GM12878 (cell line): Measurements from ENCODE around the gene CALB2. TPM values are rescaled to one million over a fixed set of nuclear protein-coding genes. Genes with fewer than 3 reads are reported as not detected.

Experiments
- ATAC-seq: fragments of 200-7000 bp; cut with Tn5 transposase; 3 replicates; pipeline ENCODE4 v1.9.1; 2020; ENCODE audit warnings: mild to moderate bottlenecking, moderate library complexity
- BruUV-seq: library from RNA; stranded (reverse); fragments of 400-500 nt; replicated peaks from 2 replicates; lab custom pipeline; 2021; lab: Mats Ljungman, UMichigan
- CTCF ChIA-PET: fragments of 300-600 bp; sonication (Branson Sonifier 250); formaldehyde crosslinking; extraction: SDS; loops from one replicate; lab custom pipeline; 2021; ENCODE audit warnings: inconsistent platforms; lab: Yijun Ruan, JAX
- POLR2A ChIA-PET: fragments of 350-600 bp; formaldehyde crosslinking; extraction: SDS; loops from one replicate; lab custom pipeline; 2021; ENCODE audit warnings: inconsistent platforms; lab: Charles Lee
- RAD21 ChIA-PET: fragments of 300-600 bp; sonication (Branson Sonifier 250); formaldehyde crosslinking; loops from one replicate; lab custom pipeline; 2023; ENCODE audit warnings: antibody characterized with exemption; ENCODE audit not compliant: unreplicated experiment; lab: Charles Lee
- SMC1A ChIA-PET: fragments of 300-600 bp; sonication (Branson Sonifier 250); formaldehyde crosslinking; loops from one replicate; lab custom pipeline; 2023; ENCODE audit not compliant: unreplicated experiment, uncharacterized antibody; lab: Charles Lee
- DNase-seq: peaks from one replicate; pipeline ENCODE4 v3.0.0-alpha.2; 2011; ENCODE audit warnings: low read depth, low spot score
- FAIRE-seq: peaks from 3 replicates; lab custom pipeline; 2011; peaks lifted over from hg19 to GRCh38; lab: Jason Lieb, UNC
- H2AFZ ChIP-seq: 2 replicates; pipeline ENCODE4 v1.6.0; 2011; ENCODE audit warnings: low read depth, low read length, control low read depth; ENCODE audit not compliant: control insufficient read depth
- H3K27ac ChIP-seq: 2 replicates; pipeline ENCODE4 v1.5.1; 2011; ENCODE audit warnings: control low read depth; ENCODE audit not compliant: control insufficient read depth, insufficient read depth
- H3K27me3 ChIP-seq, 2 experiments: replicated peaks in 1 of 2; 2 replicates each; pipeline versions ENCODE4 v1.6.0 to v1.6.1; 2011; ENCODE audit warnings: low read length in 1 of 2; ENCODE audit not compliant: control insufficient read depth in 2 of 2, insufficient read depth in 2 of 2
- H3K36me3 ChIP-seq, 2 experiments: 2 replicates each; pipeline ENCODE4 v1.5.1; 2011; ENCODE audit warnings: low read length in 1 of 2; ENCODE audit not compliant: control insufficient read depth in 2 of 2, insufficient read depth in 2 of 2
- H3K4me1 ChIP-seq: 2 replicates; pipeline ENCODE4 v1.6.1; 2011; ENCODE audit warnings: mild to moderate bottlenecking, low read length, moderate library complexity, mixed read lengths; ENCODE audit not compliant: control insufficient read depth, insufficient read depth
- H3K4me2 ChIP-seq: 2 replicates; pipeline ENCODE4 v1.6.0; 2011; ENCODE audit warnings: control low read depth; ENCODE audit not compliant: control insufficient read depth, insufficient read depth
- H3K4me3 ChIP-seq: fragments of 200-600 bp; sonication (generic); 2 replicates; pipeline ENCODE4 v1.5.1; 2016
- H3K79me2 ChIP-seq: 2 replicates; pipeline ENCODE4 v1.6.0; 2011; ENCODE audit warnings: low read length; ENCODE audit not compliant: control insufficient read depth, insufficient read depth
- H3K9ac ChIP-seq: 2 replicates; pipeline ENCODE4 v1.8.0; 2011; ENCODE audit warnings: low read length, control low read depth, mixed read lengths; ENCODE audit not compliant: control insufficient read depth, insufficient read depth
- H3K9me3 ChIP-seq: replicated peaks from 3 replicates; pipeline ENCODE4 v1.5.1; 2011; ENCODE audit warnings: mild to moderate bottlenecking, low read length; ENCODE audit not compliant: control insufficient read depth, insufficient read depth
- H4K20me1 ChIP-seq: 2 replicates; pipeline ENCODE4 v1.6.0; 2011; ENCODE audit not compliant: control insufficient read depth, insufficient read depth
- ASH2L ChIP-seq: fragments of 300-600, 200-600 bp; sonication (generic); IDR thresholded peaks from 2 replicates; pipeline ENCODE4 v1.6.1; 2017; ENCODE audit warnings: low read depth, mild to moderate bottlenecking, borderline replicate concordance
- ATF7 ChIP-seq: fragments of 450-650 bp; IDR thresholded peaks from 2 replicates; pipeline ENCODE4 v1.6.1; 2016; ENCODE audit warnings: low read depth, mild to moderate bottlenecking
- CHD4 ChIP-seq: fragments of 200-600 bp; sonication (generic); IDR thresholded peaks from 2 replicates; pipeline ENCODE4 v1.6.1; 2016; ENCODE audit warnings: mild to moderate bottlenecking
- EED ChIP-seq: sonication (generic); IDR thresholded peaks from 2 replicates; pipeline ENCODE4 v1.6.1; 2016; ENCODE audit warnings: antibody characterized with exemption, low read depth
- EP300 ChIP-seq, 2 experiments: fragments of 150-350 bp in 1 of 2; IDR thresholded peaks; 2 replicates each; pipeline ENCODE4 v1.6.1; 2011 to 2012; ENCODE audit warnings: low read depth in 2 of 2, low read length in 2 of 2, borderline replicate concordance in 1 of 2, improper control_type of control experiment in 1 of 2, inconsistent platforms in 1 of 2; ENCODE audit not compliant: control insufficient read depth in 1 of 2
- EZH2 ChIP-seq: IDR thresholded peaks from 2 replicates; pipeline ENCODE4 v1.6.1; 2012; ENCODE audit warnings: low read depth, mild to moderate bottlenecking, control low read depth, inconsistent platforms, low read length, borderline replicate concordance; ENCODE audit not compliant: control insufficient read depth
- NFXL1 ChIP-seq: fragments of 450-650 bp; IDR thresholded peaks from 2 replicates; pipeline ENCODE4 v1.6.1; 2017; ENCODE audit warnings: antibody characterized with exemption, mild to moderate bottlenecking, borderline replicate concordance
- PAX8 ChIP-seq: fragments of 450-650 bp; IDR thresholded peaks from 2 replicates; pipeline ENCODE4 v1.6.1; 2017; ENCODE audit warnings: mild to moderate bottlenecking, moderate library complexity
- SREBF1 ChIP-seq: IDR thresholded peaks from 2 replicates; pipeline ENCODE4 v1.6.1; 2012; ENCODE audit warnings: mild to moderate bottlenecking, low read length
- TARDBP ChIP-seq: IDR thresholded peaks from 2 replicates; pipeline ENCODE4 v1.6.1; 2016; ENCODE audit warnings: borderline replicate concordance
- WGBS: methylation state at CpG from one replicate; pipeline ENCODE4 v1.1.6; 2016; ENCODE audit warnings: low lambda C conversion rate; ENCODE audit not compliant: insufficient replicate concordance, insufficient coverage; ENCODE audit errors: missing lambda C conversion rate; 5-methylcytosine and 5-hydroxymethylcytosine counted together
- in situ Hi-C: fragments of 300-500 bp; cut with MboI; formaldehyde crosslinking; loops from 9 replicates; pipeline ENCODE4 v1.14.3; 2018; ENCODE audit warnings: mixed read lengths
- intact Hi-C: fragments of 100-400 bp; cut with micrococcal nuclease; formaldehyde crosslinking; loops from one replicate; pipeline ENCODE4 v1.14.2; 2022; ENCODE audit not compliant: unreplicated experiment
- polyA plus RNA-seq, 11 experiments: library from polyadenylated mRNA; depleted of rRNA in 4 of 11; unstranded in 6 of 11; stranded (reverse) in 5 of 11; fragments of >200 nt; fragmentation: Nextera tagmentation in 4 of 11; fragmentation: Illumina TruSeq in 1 of 11; extraction: Ambion mirVana in 4 of 11; extraction: Trizol in 1 of 11; gene quantifications; 1 replicate in 1 of 11; 2 replicates in 10 of 11; pipeline versions ENCODE4 v1.2.1 to v1.2.3, GENCODE V29; 2011 to 2016; ENCODE audit warnings: inconsistent platforms in 2 of 11, missing spikeins in 2 of 11, low read depth in 1 of 11
- total RNA-seq, 4 experiments: library from RNA; depleted of rRNA in 3 of 4; stranded (reverse); fragments of >200 nt in 3 of 4; fragmentation: Illumina TruSeq in 1 of 4; extraction: Trizol in 1 of 4; gene quantifications; 2 replicates each; pipeline versions ENCODE4 v1.2.1 to v1.2.3, GENCODE V29; 2013 to 2021
- TF ChIP-seq, protein P1 (sequence below): fragments of 450-650 bp; IDR thresholded peaks from 2 replicates; pipeline ENCODE4 v1.6.1; 2016; ENCODE audit warnings: mild to moderate bottlenecking, moderate library complexity, borderline replicate concordance
- TF ChIP-seq, protein P2 (sequence below): fragments of 450-650 bp; IDR thresholded peaks from 2 replicates; pipeline ENCODE4 v1.6.1; 2018; ENCODE audit warnings: borderline replicate concordance, mild to moderate bottlenecking; ENCODE audit not compliant: partially characterized antibody
- TF ChIP-seq, protein P3 (sequence below): IDR thresholded peaks from 2 replicates; pipeline ENCODE4 v1.6.1; 2011; ENCODE audit warnings: mild to moderate bottlenecking, low read depth, low read length, moderate library complexity; ENCODE audit not compliant: insufficient replicate concordance

CALB2 gene
- total and polyA plus RNA-seq, 10 of the 15 experiments (the other 5 are each of a cell fraction or from before 2014, with no cell fraction given) = not detected

DNA sequence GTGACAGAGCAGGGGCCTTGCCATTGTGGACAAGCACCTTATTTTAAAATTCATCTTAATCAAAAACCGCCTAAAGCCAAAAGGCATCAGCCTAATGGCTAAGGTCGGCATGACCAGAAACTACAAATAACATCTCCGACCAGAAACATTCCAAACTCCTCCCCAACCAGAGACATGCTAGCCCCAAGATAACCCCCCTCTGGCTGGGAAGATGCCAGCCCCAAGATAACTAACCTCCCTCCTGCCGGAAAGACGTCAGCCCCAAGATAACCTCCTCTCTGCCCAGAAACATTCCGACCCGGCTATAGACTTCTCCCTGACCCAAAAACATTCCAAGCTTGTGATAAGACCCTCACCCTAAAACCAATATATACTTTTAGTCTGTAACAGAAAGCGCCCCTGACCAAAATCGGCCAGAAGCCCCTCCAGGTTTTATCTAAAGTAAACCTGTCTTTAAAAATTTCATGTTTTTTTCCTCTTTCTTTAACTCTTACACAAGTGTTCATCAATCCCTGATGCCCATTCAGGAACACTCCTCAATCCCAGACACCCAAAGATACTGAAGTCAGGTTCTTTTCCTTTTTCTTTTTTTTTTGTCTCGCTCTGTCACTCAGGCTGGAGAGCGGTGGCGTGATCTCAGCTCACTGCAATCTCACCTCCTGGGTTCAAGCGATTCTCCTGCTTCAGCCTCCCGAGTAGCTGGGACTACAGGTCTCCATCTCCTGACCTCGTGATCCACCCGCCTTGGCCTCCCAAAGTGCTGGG is 50.7 kb downstream of the CALB2 start (continued):
- TF ChIP-seq, protein P1, sequence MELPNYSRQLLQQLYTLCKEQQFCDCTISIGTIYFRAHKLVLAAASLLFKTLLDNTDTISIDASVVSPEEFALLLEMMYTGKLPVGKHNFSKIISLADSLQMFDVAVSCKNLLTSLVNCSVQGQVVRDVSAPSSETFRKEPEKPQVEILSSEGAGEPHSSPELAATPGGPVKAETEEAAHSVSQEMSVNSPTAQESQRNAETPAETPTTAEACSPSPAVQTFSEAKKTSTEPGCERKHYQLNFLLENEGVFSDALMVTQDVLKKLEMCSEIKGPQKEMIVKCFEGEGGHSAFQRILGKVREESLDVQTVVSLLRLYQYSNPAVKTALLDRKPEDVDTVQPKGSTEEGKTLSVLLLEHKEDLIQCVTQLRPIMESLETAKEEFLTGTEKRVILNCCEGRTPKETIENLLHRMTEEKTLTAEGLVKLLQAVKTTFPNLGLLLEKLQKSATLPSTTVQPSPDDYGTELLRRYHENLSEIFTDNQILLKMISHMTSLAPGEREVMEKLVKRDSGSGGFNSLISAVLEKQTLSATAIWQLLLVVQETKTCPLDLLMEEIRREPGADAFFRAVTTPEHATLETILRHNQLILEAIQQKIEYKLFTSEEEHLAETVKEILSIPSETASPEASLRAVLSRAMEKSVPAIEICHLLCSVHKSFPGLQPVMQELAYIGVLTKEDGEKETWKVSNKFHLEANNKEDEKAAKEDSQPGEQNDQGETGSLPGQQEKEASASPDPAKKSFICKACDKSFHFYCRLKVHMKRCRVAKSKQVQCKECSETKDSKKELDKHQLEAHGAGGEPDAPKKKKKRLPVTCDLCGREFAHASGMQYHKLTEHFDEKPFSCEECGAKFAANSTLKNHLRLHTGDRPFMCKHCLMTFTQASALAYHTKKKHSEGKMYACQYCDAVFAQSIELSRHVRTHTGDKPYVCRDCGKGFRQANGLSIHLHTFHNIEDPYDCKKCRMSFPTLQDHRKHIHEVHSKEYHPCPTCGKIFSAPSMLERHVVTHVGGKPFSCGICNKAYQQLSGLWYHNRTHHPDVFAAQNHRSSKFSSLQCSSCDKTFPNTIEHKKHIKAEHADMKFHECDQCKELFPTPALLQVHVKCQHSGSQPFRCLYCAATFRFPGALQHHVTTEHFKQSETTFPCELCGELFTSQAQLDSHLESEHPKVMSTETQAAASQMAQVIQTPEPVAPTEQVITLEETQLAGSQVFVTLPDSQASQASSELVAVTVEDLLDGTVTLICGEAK = no peak

DNA sequence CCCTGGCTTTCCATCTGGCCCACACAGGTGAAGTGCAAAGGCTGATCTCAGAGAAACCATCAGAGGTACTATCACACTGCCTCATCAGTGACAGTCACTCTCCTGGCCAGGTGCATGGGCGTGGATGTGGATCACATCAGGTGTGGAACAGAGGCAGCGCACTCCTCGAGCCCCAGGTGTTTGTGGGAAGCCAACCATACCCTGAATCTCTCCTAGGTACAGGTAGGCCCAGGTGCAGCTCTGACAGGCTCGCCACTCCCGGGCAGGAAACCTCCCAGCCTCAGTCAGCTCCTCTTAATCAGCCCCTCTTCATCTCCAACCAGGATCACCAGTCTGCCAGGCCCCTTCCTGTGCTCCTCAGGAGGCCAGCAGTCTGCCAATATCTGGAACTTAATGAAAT is 51.6 kb downstream of the CALB2 start:
- Histone ChIP-seq H3K27me3 (peaks cover 0 to 7% of the 10 kb centered on the region in 2 experiments; a peak in 1 of 4 replicates), H4K20me1 (no peaks in the 10 kb centered on the region), H3K27ac (no peak overlapping the region), H3K4me1 (no peaks in the 10 kb centered on the region), H3K36me3 (no peaks in the 10 kb centered on the region), H3K4me3 (no peak overlapping the region), H3K4me2 (no peak overlapping the region), H3K79me2 (no peaks in the 10 kb centered on the region), H3K9ac (no peak overlapping the region), H3K9me3 (no peaks in the 10 kb centered on the region), H2AFZ (no peak overlapping the region)
- BruUV-seq = no TSS peak
- ChIA-PET CTCF (interaction anchor here (1.5 to 6.8 kb wide), 5 partner anchors 14 to 199 kb away, joined by 4 to 164 read pairs (median 6); no protein-coding TSS in a partner anchor), SMC1A (interaction anchor here (5.0 to 6.9 kb wide), 2 partner anchors 89 to 200 kb away, joined by 42 to 75 read pairs; no protein-coding TSS in a partner anchor), POLR2A (no interaction called here), RAD21 (interaction anchor here (3.5 kb wide), 1 partner anchor 201 kb away, joined by 30 read pairs; no protein-coding TSS in a partner anchor)
- intact Hi-C loops (no loop called here), in situ Hi-C loops (loop anchor here (5.0 kb wide), 2 partner anchors 87 to 202 kb away; no protein-coding TSS in a partner anchor)
- FAIRE-seq = no peak
- 7% methylated on average over 5 of the region's 5 CpGs for WGBS
- no peak for DNase-seq
- no peak for ATAC-seq
- no peak for TF ChIP-seq TARDBP
- TF ChIP-seq, protein P2, sequence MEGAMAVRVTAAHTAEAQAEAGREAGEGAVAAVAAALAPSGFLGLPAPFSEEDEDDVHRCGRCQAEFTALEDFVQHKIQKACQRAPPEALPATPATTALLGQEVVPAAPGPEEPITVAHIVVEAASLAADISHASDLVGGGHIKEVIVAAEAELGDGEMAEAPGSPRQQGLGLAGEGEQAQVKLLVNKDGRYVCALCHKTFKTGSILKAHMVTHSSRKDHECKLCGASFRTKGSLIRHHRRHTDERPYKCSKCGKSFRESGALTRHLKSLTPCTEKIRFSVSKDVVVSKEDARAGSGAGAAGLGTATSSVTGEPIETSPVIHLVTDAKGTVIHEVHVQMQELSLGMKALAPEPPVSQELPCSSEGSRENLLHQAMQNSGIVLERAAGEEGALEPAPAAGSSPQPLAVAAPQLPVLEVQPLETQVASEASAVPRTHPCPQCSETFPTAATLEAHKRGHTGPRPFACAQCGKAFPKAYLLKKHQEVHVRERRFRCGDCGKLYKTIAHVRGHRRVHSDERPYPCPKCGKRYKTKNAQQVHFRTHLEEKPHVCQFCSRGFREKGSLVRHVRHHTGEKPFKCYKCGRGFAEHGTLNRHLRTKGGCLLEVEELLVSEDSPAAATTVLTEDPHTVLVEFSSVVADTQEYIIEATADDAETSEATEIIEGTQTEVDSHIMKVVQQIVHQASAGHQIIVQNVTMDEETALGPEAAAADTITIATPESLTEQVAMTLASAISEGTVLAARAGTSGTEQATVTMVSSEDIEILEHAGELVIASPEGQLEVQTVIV = no peak
- TF ChIP-seq EZH2 = no peak
- no peak for TF ChIP-seq EP300 (IDR thresholded peaks at IDR 0.05; ENCODE audit: borderline replicate concordance in 1 of 2, control insufficient read depth in 1 of 2, low read depth in 2 of 2, low read length in 2 of 2)
- TF ChIP-seq SREBF1 = no peak
- TF ChIP-seq ATF7 = no peak
- TF ChIP-seq, protein P3, sequence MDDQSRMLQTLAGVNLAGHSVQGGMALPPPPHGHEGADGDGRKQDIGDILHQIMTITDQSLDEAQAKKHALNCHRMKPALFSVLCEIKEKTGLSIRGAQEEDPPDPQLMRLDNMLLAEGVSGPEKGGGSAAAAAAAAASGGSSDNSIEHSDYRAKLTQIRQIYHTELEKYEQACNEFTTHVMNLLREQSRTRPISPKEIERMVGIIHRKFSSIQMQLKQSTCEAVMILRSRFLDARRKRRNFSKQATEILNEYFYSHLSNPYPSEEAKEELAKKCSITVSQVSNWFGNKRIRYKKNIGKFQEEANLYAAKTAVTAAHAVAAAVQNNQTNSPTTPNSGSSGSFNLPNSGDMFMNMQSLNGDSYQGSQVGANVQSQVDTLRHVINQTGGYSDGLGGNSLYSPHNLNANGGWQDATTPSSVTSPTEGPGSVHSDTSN = no peak
- TF ChIP-seq ASH2L = no peak
- no peak for TF ChIP-seq NFXL1
- no peak for TF ChIP-seq PAX8
- no peak for TF ChIP-seq CHD4
- TF ChIP-seq EED = no peak
